ENCODE measurements around the gene HDGFL3. TPM values are rescaled to one million over a fixed set of nuclear protein-coding genes. Genes with fewer than 3 reads are reported as not detected.

Gene HDGFL3
- total RNA-seq, 2 donors from 2014 or later = 83.1 to 94.7 TPM

Other genes starting within 250 kb of the HDGFL3 start
- 10 to 100 TPM; 17.5 to 30.6 TPM for gene RAMAC, start 221.6 kb downstream of the HDGFL3 start, total RNA-seq
- gene C15orf40, start 196.2 kb downstream of the HDGFL3 start, total RNA-seq = 10 to 100 TPM; 23.7 to 25.5 TPM
- 10 to 100 TPM; 63.3 to 71.9 TPM for gene BTBD1, start 140.6 kb downstream of the HDGFL3 start, total RNA-seq
- gene TM6SF1, start 100.2 kb downstream of the HDGFL3 start, total RNA-seq = 10 to 100 TPM; 15.0 to 23.7 TPM
- not detected for gene BNC1, start 76.8 kb upstream of the HDGFL3 start, total RNA-seq
- not detected for gene SH3GL3, start 239.5 kb upstream of the HDGFL3 start, total RNA-seq

Data from natural killer cell treated with Interleukin-12 subunit alpha and Interleukin-12 subunit beta and Interleukin-15 and Interleukin-18, amount 100 ng/mL, for 72 hours (primary cell).